ENCODE measurements around the gene ELMO1. TPM values are rescaled to one million over a fixed set of nuclear protein-coding genes. Genes with fewer than 3 reads are reported as not detected.

The ELMO1 gene
- total RNA-seq, 1 donor from 2014 or later, result 30.3 TPM

DNA sequence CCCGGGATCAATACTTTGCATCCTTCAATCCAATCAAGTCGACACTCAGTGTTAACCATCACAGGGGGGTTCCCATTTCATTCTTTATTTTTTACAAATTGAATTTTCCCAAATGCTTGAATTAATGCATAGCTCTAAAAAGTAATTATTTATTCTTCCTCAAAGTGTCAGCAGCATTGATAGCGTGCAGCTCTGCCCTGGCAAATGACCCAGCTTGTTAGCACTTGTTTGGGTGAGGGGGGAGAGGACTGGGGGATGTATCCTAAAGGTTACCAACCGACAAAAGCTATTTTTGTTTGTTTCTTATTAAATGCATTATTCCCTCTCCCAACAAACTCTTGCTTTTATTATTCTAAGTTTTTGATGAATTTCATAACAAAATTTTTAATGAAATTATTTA is 27.0 kb upstream of the ELMO1 start:
- DNase-seq (ENCODE audit: low read depth in 2 of 2), result no peak

DNA sequence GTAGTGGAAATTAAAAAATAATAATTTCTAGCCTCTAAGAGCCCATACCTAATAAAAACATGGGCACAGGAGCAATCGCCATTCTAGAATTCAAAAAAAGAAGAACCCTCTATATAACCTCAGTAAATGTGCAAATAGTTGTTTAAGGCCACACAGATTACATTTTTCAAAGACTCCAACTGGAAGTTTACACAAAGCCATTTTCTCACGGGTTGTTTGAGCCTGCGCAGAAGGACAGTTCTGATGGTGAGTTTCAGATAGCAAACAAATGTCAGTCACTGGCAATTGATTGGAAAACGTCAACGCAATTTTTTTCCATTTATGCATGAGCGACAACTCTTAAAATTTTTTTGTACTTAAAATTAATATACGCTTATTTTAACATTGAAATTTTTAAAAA is 23.0 kb upstream of the ELMO1 start:
- no peak for DNase-seq (ENCODE audit: low read depth in 2 of 2)

DNA sequence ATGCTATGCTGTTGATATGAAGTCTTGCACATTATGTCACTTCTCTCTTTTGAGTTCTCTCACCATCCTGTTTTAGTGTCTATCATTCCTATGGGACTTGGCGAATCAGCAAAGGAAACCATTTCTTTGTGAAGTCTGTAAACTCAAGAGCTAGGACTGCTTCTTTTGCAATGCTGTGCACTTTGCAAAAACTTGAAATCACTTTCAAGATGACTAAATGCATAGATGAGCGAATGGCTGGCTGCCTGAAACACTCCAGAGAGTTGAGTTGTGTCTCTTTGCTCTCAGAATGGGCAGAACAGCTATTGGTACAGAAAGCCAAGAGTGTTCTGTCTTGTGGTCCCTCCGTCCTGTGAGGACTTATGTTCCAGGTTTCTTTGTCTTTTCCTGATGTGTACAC is 18.3 kb upstream of the ELMO1 start:
- no peak for DNase-seq (ENCODE audit: low read depth in 2 of 2)

DNA sequence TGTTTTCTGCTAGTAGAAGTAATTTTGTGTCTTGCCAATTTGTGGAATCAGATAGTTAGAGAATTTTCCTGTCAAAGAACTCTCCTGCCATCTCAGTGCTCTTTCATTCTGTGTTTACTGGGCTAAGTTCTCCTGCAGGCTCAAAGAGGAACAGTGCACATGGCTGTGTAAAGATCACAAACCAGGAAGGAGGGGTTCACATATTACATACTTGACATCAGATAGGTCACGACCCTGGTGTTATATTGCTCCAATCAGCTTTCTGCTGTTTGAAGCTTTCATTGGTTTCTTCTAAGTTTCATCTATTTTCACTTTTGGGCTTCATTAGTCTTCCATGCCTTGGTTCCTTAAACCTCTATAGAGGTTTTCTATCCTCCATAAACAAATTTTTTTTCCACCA is 13.5 kb upstream of the ELMO1 start:
- no peak for DNase-seq (ENCODE audit: low read depth in 2 of 2)

DNA sequence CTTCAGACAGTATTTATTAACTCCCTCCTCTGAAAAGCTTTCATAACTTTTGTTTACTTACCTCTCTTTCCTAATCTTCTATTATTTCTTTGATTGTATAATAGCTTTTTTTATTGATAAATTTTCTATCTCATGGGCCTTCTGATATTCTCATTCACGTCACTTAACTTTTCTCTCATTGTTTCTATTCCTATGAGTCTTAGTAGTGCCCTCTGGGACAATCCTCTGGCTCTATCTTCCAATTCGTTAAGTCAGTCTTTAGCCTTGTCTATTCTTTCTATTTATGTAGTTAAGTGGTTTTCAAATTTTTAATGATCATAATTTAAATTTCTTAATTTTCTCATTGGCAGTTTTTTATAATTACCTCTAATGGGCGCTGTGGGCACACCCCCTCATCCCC is 6.4 kb upstream of the ELMO1 start:
- no peak for DNase-seq (ENCODE audit: low read depth in 2 of 2)

DNA sequence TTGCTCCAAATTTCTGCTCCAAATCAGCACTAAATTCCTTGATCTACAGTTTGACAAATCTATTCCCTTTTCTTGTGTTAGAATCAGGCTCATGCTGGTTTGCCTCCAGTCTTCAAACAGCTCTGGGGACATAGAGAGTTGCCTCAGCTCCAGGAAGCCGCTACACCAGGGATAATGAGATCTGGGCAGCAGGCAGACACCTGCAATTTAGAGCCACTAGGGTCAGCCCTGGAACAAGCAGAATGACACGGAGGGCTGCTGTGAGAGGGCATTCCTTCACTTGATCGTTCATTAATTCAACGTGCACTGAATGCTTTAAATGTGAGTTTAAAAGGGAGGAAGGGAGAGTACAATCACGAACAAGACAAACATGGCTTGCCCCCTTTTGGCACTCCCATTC is 3.7 kb upstream of the ELMO1 start:
- DNase-seq (ENCODE audit: low read depth in 2 of 2), result no peak

DNA sequence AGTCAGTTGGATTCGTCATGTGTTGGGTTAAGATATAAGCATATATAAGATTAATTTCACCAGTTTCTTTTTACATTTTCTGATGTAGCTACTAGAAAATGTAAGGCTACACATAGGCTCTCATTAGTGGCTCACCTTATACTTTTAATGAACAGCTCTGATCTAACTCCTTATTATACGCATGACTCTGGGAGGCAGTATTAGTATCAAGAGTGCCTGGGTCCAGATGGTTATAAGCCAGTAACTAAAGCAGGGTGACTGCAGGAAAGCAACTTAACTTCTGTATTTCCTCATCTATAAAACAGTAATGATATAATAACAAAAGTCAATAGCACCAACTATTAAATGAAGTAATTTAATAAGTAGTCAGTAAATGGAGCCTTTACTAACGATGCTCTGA is 1.4 kb upstream of the ELMO1 start:
- DNase-seq (ENCODE audit: low read depth in 2 of 2), result no peak

DNA sequence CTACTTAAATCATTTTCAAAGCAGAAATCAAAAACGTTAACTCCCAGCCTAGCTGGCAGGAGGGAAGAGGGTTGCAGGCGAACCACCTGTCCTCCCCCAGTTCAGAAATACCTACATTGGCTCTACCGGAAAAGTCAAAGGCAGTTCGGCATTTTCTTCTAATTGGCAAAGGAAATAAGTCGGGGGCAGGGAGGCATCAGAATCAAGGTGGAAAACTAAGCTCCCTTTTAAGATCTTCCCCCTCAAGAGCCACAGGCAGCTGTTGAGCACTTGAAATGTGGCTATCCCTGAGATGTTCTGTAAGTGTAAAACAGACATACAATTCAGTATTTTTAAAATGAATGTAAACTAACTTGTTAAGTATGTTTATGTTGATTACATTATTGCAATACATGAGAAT is 957 bp upstream of the ELMO1 start:
- DNase-seq (ENCODE audit: low read depth in 2 of 2), result no peak

DNA sequence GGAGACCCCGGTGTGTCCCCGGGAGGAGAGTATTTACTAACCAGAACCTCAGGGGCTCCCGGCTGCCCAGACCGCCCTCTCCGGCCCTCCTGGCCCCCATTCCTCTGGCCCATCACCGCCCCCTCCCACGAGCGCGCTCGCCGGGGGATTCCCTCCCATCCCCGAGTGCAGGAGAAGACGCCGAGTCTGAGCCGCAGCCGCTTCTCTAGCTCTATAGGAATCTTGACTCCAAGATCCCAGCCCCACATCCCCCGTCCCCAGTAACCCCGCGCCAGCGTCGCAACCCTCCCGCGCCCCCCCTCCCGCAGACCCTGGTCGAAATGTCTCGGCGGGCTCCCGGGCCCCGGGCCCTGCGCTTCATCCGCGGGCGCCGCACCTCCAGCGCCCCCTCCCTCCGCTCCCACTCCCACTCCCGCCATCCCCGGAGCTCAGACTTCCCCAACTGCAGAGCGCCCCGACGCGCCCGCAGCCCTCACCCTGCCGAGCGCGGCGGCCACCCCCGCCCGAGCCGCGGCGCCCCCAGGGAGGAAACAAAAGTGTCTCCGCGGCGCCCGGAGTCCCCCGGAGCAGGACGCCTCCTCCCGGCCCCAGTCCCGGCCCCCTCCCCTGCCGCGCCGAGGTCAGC is 541 bp downstream of the ELMO1 start:
- peak in 1 of 2 donors; percentile 31 for DNase-seq (ENCODE audit: low read depth in 2 of 2)

DNA sequence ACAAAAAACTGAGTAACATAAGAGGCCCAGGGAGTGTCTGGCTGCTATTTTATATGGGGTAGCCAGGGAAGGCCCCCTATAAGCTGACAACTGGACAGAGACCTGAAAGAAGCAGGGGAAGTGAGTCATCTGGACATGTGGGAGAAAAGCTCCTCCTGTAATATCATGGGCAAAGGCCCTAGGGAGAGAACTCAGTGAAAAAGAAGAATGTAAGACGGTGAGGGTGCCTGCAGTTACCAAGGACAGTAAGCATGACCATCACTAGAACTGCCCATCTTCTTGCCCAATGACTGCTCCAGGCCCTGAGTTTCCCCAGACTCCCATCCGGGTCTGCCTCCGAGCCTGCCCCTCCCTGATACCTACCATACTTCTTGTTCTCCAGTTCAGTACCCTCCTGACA is 2.3 kb downstream of the ELMO1 start:
- DNase-seq (ENCODE audit: low read depth in 2 of 2), result peak in 1 of 2 donors; percentile 45

DNA sequence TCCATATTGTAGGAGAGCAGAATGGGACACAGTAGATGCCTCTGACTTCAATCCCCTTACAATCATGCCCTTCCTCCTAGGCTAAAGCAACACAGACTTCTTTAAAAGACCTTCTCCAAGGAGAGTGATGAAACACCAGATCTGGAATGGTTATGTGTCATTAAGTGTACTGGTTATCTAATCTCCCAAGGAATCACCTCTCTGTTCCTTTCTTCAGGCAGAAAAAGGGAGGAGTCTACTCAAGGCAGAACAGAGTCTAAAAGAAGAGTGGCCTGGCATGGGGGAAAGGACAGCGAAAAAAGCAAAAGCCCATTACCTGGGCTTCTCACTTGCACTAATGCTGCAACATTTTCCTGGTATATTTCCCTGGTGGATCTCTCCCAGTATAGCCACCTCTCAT is 2.9 kb downstream of the ELMO1 start:
- no peak for DNase-seq (ENCODE audit: low read depth in 2 of 2)

DNA sequence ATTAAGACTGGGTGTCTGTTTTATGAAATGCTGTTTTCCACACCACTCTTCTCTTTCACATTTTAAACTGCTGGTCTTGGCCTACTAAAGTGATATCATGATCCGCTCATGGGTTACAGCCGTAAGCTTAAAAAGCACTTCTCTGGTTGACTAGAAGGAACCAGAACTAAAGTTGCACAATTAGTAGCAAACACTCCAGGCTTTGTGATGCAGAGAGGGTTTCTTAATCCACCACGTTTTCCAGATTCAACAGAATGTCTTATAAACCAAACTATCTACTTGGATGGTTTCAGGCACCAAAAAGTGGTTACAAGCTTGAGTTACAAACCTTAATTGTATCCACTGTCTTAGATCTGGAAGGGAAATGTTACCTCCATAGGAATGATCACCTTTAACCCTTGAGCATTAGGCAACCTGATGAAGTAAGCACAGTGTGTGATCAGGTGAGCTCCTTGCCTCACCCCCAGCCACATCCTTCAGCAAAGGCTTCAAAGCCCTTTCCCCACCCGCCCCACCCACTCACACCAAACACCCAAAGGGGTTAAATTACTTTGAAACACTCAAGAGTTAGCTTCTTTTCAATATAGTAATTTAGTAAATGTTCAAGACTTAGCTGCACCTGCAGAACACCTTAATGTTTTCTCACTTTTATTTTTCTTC is 3.5 kb downstream of the ELMO1 start:
- no peak for DNase-seq (ENCODE audit: low read depth in 2 of 2)

DNA sequence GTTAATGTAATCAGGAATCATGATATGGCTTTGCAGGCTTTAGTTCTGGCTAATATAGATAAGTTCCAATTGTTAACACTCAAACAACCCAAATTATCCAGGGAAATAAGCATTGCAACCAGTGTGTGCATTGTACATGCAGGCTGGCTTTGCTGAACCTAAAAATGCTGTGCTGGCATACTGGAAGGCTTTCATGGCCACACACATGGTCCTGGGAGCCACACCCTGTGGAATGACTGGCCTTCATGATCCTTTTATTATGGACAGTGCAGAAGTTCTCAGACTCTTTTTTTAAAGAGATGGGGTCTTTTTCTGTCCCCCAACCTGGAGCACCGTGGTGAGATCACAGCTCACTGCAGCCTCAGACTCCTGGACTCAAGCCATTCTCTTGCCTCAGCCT is 5.0 kb downstream of the ELMO1 start:
- DNase-seq (ENCODE audit: low read depth in 2 of 2), result no peak

DNA sequence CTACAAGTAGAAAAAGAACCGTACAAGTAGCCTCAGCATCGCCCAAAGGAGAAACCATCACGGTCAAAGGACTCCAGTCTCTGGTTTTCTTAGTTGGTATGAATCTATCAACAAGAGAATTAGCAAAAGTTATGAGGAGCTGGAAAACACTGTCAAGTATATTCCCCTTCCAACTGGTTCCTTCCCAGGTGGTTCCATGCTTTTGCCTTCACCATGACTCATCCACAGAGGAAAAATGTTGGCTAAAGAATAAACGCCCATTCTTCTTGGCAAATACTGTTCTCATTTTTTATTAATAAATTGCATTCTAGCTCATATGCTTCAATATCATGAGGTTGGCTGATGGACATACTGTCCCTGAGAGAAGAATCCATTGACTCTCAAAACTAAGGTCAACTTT is 6.4 kb downstream of the ELMO1 start:
- peak in 1 of 2 donors; percentile 29 for DNase-seq (ENCODE audit: low read depth in 2 of 2)

DNA sequence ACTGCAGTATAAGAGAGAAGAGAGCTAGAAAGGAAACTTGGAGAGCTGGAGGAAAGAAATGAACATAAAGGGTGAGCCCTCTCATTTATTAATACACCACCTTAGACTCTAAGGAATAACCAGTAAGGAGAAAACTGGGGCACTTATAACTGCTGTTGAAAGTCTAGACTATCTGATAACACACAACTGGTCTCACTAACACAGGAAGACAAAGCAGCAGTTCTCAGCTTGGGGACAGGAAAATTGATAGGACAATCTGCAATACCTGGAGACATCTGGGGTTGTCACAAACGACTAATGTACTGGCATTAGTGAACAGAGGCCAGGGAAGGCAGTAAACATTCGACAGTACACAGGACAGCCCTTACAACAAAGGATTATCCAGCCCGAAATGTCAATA is 6.8 kb downstream of the ELMO1 start:
- no peak for DNase-seq (ENCODE audit: low read depth in 2 of 2)

DNA sequence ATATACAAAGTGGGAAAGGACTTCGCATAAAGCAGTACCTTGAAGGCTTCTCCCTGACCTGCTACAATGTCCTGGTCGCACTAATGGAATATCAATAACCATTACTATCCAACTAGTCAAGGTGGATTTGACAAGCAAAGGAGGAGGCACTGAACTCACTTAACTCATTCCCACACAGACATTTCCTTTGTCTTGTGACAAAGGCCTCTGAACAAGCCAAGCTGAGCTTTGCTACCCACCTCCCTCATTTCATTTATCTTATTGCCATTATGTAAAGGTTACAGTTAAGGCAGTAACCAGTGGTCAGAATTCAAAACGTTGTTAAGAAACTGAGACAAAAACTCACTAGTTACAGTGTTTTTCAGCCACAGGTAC is 7.3 kb downstream of the ELMO1 start:
- DNase-seq (ENCODE audit: low read depth in 2 of 2), result peak in 1 of 2 donors; percentile 28

DNA sequence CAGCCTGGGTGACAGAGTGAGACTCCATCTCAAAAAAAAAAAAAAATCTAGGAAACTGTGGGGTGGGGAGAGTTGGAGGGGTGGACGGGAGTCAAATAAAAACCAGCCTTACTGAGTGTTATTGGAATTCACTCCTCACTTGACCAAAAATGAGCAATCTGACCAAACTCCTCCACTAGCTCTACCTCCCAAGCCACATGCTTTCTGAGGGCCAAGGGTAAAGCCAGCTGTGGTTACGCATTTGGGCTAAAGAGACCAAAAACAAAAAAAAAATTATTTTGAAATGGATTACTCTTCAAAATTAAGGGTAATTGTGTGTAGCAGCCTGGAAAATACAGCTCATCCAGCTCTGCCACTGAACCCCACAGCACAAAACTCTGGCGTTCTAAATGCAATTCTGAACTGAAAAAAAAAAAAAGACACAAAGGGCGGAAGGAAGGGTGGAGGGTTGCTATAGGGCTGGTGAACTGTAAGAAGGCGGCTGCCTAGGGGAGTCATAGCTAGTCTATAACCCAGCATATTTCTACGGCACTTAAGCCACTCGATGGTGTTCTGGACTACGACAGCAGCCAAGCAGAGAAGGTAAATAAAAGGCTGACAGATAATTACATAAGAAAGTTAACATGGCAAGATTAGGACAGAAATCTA is 7.8 kb downstream of the ELMO1 start:
- DNase-seq (ENCODE audit: low read depth in 2 of 2), result peak; percentile 90 to 93

DNA sequence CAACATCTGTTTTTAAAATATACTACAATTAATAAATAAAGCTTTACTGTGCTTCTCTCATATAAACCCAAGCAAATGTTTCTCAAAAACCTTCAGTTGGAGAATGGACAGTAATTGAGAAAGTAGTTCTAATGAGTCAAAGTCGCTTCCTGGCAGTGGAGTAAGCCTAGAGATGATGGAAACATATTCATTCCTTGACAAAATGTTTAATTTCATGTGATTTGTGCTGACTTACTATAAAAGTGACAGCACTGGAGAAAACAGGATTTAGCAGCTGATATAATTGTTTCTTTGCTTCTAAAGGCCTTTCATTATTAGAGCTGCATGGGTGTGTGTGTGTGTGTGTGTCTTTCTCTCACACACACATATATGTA is 9.0 kb downstream of the ELMO1 start:
- DNase-seq (ENCODE audit: low read depth in 2 of 2), result no peak

DNA sequence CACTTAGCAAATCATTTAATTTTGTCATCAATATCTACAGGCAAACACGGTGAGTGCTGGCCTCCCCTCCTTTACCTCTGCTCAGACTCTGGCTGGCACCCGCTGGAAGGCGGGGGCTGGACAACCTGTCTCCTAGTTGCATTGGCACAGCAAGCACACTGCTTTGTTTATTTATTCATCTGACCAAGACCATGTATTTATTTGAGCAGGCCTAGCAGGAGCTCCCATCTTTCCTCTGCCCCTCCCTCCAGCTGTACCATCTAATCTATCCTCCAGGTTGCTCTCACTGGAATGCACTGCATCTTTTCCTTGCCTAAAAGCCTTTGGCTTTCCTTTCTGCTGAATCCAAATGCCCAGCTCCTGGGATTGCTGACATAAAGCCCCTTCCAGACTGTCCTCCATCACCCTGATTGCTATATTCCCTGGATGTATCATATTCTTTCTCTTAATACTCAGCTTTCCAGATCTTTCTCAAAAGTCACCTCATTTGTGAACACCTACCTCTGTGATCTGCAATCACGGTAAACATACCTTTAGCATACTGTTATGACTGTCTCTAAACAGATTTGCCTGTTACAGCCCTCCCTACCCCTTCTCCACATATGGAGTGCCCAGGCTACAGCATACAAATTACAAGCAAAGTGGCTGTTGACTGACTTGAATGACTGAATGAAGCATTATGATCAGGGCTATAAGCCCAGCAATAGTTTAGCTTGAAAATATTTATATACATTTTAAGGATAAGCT is 9.6 kb downstream of the ELMO1 start:
- no peak for DNase-seq (ENCODE audit: low read depth in 2 of 2)

DNA sequence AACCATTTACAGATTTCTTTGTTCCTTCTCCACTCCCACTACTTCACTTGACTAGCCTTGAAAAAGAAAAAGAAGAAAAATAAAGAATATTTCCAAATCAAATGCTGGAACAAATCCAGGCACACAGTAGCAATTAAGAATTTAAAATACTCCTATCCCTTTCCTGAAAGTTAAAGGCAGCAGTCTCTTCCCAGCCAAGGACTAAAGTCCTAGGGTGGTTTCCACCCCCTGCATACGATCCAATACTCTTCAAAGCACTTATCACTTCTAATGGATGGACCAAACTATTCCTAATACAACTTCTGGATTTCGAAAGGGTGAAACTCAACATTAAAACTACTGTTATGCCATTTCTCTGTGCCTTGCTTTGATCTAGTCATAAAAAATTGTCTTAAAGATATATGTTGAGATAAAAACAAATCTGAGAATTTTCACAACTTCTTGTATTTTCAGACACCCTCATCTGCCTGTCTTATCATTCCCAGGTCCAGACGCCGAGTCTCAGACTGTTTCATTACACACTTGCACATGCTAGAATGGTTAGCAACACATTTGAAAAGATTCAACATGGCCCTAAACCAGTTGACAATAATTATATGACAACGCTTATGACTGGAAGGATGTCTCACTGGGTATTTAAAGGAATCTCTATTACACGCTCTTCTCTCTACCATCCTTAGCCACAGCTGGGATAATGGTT is 13.4 kb downstream of the ELMO1 start:
- no peak for DNase-seq (ENCODE audit: low read depth in 2 of 2)

DNA sequence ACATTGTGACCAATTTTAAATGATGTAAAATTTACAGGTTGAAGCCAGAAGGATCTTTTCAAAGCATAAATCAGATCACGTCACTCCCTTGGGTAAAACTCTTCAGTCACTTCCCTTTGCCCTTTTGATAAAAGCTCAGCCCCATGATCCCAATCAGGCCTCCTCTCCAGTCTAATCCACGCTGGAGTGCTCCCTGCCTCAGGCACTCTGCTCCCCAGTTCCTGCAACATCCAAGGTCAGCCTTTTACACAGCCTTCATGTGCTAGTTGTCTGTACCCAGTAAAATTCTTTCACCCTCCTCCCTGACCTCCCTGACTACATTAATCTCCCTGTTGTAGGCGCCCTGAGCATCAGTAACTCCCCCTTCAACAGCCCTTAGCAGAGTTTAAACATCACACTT is 14.1 kb downstream of the ELMO1 start:
- no peak for DNase-seq (ENCODE audit: low read depth in 2 of 2)

DNA sequence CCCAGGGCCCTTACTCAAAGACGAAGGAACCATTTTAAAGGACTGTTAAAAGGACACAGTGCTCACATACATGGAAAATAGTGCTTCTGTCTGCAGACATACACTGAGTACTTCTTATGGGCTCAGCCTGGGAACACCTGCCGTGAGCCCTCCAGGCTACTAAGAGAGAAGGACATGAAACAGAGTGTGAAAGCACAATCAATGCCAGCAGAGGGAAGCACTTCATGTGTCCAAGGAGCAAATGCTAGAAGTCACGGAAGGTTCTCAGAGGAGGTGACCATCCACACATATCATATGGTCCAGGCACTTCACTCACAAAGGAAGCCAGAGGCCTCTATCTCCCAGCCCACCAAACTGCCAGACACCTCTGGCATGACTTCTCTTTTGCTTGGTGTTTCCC is 15.5 kb downstream of the ELMO1 start:
- peak in 1 of 2 donors; percentile 30 for DNase-seq (ENCODE audit: low read depth in 2 of 2)
